GM04503 (cell line): ENCODE results near the gene ADGRF1.
"Not testable (repeated sequence)": the region's sequence is repeated elsewhere in the genome, so short reads cannot be mapped to it uniquely, and the experiment has no call there.

Experiments used
- DNase-seq: peaks from one replicate; pipeline ENCODE4 v3.0.0-alpha.2; 2012; ENCODE audit warnings: low read depth

Gene ADGRF1

GRCh38 chr6:47061309-47062300 lies 19.5 kb upstream of the ADGRF1 start:
- no peak for DNase-seq

GRCh38 chr6:47059216-47059885 lies 17.2 kb upstream of the ADGRF1 start:
- DNase-seq: no peak

- DNase-seq: no peak
Observed at GRCh38 chr6:47057830-47058540, 15.9 kb upstream of the ADGRF1 start.

GRCh38 chr6:47056832-47057231 lies 14.7 kb upstream of the ADGRF1 start:
- DNase-seq: no peak

- DNase-seq: not testable (repeated sequence)
Observed at GRCh38 chr6:47054302-47054701, 12.2 kb upstream of the ADGRF1 start.

GRCh38 chr6:47048638-47049037 lies 6.5 kb upstream of the ADGRF1 start:
- DNase-seq: no peak

GRCh38 chr6:47047479-47048407 lies 5.6 kb upstream of the ADGRF1 start:
- DNase-seq: peak; percentile 41

- no peak for DNase-seq
Observed at GRCh38 chr6:47047097-47047478, 5.0 kb upstream of the ADGRF1 start.

GRCh38 chr6:47044397-47044796 lies 2.3 kb upstream of the ADGRF1 start:
- no peak for DNase-seq

GRCh38 chr6:47043286-47043685 lies 1.2 kb upstream of the ADGRF1 start:
- DNase-seq: no peak

- no peak for DNase-seq
Observed at GRCh38 chr6:47041741-47042140, 391 bp downstream of the ADGRF1 start.

GRCh38 chr6:47034926-47035325 lies 7.2 kb downstream of the ADGRF1 start:
- DNase-seq: peak; percentile 86

GRCh38 chr6:47034421-47034820 lies 7.7 kb downstream of the ADGRF1 start:
- DNase-seq: no peak

- no peak for DNase-seq
Observed at GRCh38 chr6:47032974-47033765, 9.0 kb downstream of the ADGRF1 start.

GRCh38 chr6:47031656-47032055 lies 10.5 kb downstream of the ADGRF1 start:
- no peak for DNase-seq

GRCh38 chr6:47029865-47030561 lies 12.1 kb downstream of the ADGRF1 start:
- DNase-seq: no peak

GRCh38 chr6:47028835-47029360 lies 13.2 kb downstream of the ADGRF1 start:
- DNase-seq: no peak

- DNase-seq: no peak
Observed at GRCh38 chr6:47027315-47027714, 14.8 kb downstream of the ADGRF1 start.

GRCh38 chr6:47026679-47027078 lies 15.5 kb downstream of the ADGRF1 start:
- no peak for DNase-seq

- DNase-seq: no peak
Observed at GRCh38 chr6:47023573-47023972, 18.6 kb downstream of the ADGRF1 start.
